IMR-90 (cell line): ENCODE measurements around the gene UNC13C. TPM values are rescaled to one million over a fixed set of nuclear protein-coding genes. Genes with fewer than 3 reads are reported as not detected.

Experiments used
- ATAC-seq: fragments of 200-7000 bp; cut with Tn5 transposase; 2 replicates; pipeline ENCODE4 v1.9.1; 2020; ENCODE audit warnings: low read depth, mild to moderate bottlenecking, moderate library complexity
- BruUV-seq: library from RNA; stranded (reverse); fragments of 400-500 nt; replicated peaks from 2 replicates; lab custom pipeline; 2021; lab: Mats Ljungman, UMichigan
- CTCF ChIA-PET: fragments of 300-600 bp; formaldehyde crosslinking; extraction: SDS; loops from one replicate; lab custom pipeline; 2021; ENCODE audit warnings: antibody characterized with exemption; lab: Yijun Ruan, JAX
- POLR2A ChIA-PET: fragments of 300-600 bp; sonication (Branson Sonifier 250); formaldehyde crosslinking; loops from one replicate; lab custom pipeline; 2022; ENCODE audit warnings: antibody characterized with exemption; ENCODE audit not compliant: unreplicated experiment; lab: Charles Lee
- DNase-seq: peaks from one replicate; pipeline ENCODE4 v3.0.0; 2013
- H2AFZ ChIP-seq: replicated peaks from 2 replicates; pipeline ENCODE3; 2013; ENCODE audit warnings: low read length, mild to moderate bottlenecking; ENCODE audit not compliant: poor library complexity
- H2AK5ac ChIP-seq: 2 replicates; pipeline ENCODE4 v1.6.1; 2013; ENCODE audit warnings: low read depth, low read length, inconsistent platforms
- H2AK9ac ChIP-seq: replicated peaks from 2 replicates; pipeline ENCODE3; 2013; ENCODE audit warnings: mild to moderate bottlenecking, low read depth, low read length, moderate library complexity; ENCODE audit not compliant: poor library complexity
- H2BK120ac ChIP-seq: 2 replicates; pipeline ENCODE4 v1.6.1; 2013; ENCODE audit warnings: low read depth, low read length, inconsistent platforms
- H2BK15ac ChIP-seq: 3 replicates; pipeline ENCODE4 v1.6.1; 2013; ENCODE audit warnings: low read depth, low read length, inconsistent platforms
- H2BK20ac ChIP-seq: 2 replicates; pipeline ENCODE4 v1.6.1; 2013; ENCODE audit warnings: low read depth, mild to moderate bottlenecking, inconsistent platforms, low read length, moderate library complexity
- H2BK5ac ChIP-seq: 2 replicates; pipeline ENCODE4 v1.6.1; 2013; ENCODE audit warnings: mild to moderate bottlenecking, low read depth, low read length, inconsistent platforms; ENCODE audit not compliant: poor library complexity, severe bottlenecking
- H3K14ac ChIP-seq: replicated peaks from 2 replicates; pipeline ENCODE4 v1.6.1; 2013; ENCODE audit warnings: low read depth, low read length, inconsistent platforms
- H3K18ac ChIP-seq: 2 replicates; pipeline ENCODE4 v1.6.1; 2013; ENCODE audit warnings: low read depth, low read length, control low read depth
- H3K23ac ChIP-seq: 2 replicates; pipeline ENCODE4 v1.6.1; 2013; ENCODE audit warnings: low read depth, low read length, inconsistent platforms
- H3K27ac ChIP-seq: 2 replicates; pipeline ENCODE4 v1.5.1; 2013; ENCODE audit warnings: mild to moderate bottlenecking, control low read depth, low read length; ENCODE audit not compliant: insufficient read depth
- H3K27me3 ChIP-seq: 2 replicates; pipeline ENCODE4 v1.6.1; 2013; ENCODE audit warnings: low read length; ENCODE audit not compliant: control insufficient read depth, insufficient read depth
- H3K36me3 ChIP-seq: 2 replicates; pipeline ENCODE4 v1.6.1; 2013; ENCODE audit warnings: low read length, mixed read lengths; ENCODE audit not compliant: control insufficient read depth, insufficient read depth
- H3K4ac ChIP-seq: 2 replicates; pipeline ENCODE4 v1.6.1; 2013; ENCODE audit warnings: low read depth, low read length, inconsistent platforms
- H3K4me1 ChIP-seq: 2 replicates; pipeline ENCODE4 v1.6.1; 2013; ENCODE audit warnings: low read length, mixed read lengths; ENCODE audit not compliant: control insufficient read depth, insufficient read depth
- H3K4me2 ChIP-seq: 2 replicates; pipeline ENCODE4 v1.6.1; 2013; ENCODE audit warnings: low read depth, mild to moderate bottlenecking, control low read depth, low read length, moderate library complexity
- H3K4me3 ChIP-seq: 2 replicates; pipeline ENCODE4 v1.5.1; 2013; ENCODE audit warnings: low read depth, mild to moderate bottlenecking, control low read depth, low read length, moderate library complexity; ENCODE audit not compliant: insufficient read depth
- H3K56ac ChIP-seq: 2 replicates; pipeline ENCODE4 v1.6.1; 2013; ENCODE audit warnings: low read length, inconsistent platforms; ENCODE audit not compliant: insufficient read depth; ENCODE audit errors: extremely low read depth
- H3K79me1 ChIP-seq, 2 experiments: 2 replicates each; pipeline ENCODE4 v1.6.1; 2013; ENCODE audit warnings: low read length in 2 of 2, inconsistent platforms in 1 of 2, low read depth in 1 of 2
- H3K9ac ChIP-seq: 2 replicates; pipeline ENCODE4 v1.6.1; 2013; ENCODE audit warnings: low read depth, low read length, control low read depth
- H3K9me1 ChIP-seq: 2 replicates; pipeline ENCODE4 v1.6.1; 2013; ENCODE audit warnings: low read length, inconsistent platforms; ENCODE audit not compliant: insufficient read depth
- H3K9me3 ChIP-seq: 2 replicates; pipeline ENCODE4 v1.6.1; 2013; ENCODE audit warnings: low read length; ENCODE audit not compliant: control insufficient read depth, insufficient read depth
- H4K20me1 ChIP-seq: 2 replicates; pipeline ENCODE4 v1.6.1; 2013; ENCODE audit warnings: low read length, inconsistent platforms; ENCODE audit not compliant: insufficient read depth
- H4K5ac ChIP-seq: 2 replicates; pipeline ENCODE4 v1.6.1; 2013; ENCODE audit warnings: mild to moderate bottlenecking, low read depth, low read length, control low read depth
- H4K8ac ChIP-seq, 2 experiments: 2 replicates each; pipeline ENCODE4 v1.6.1; 2013; ENCODE audit warnings: low read depth in 2 of 2, low read length in 2 of 2, control low read depth in 1 of 2, inconsistent platforms in 1 of 2
- H4K91ac ChIP-seq: 2 replicates; pipeline ENCODE4 v1.6.1; 2013; ENCODE audit warnings: low read depth, low read length, inconsistent platforms; ENCODE audit not compliant: insufficient read depth
- BHLHE40 ChIP-seq: fragments of 150-350 bp; IDR thresholded peaks from 2 replicates; pipeline ENCODE4 v1.6.1; 2016; ENCODE audit warnings: mild to moderate bottlenecking, low read depth, low read length
- CEBPB ChIP-seq: IDR thresholded peaks from 2 replicates; pipeline ENCODE4 v1.6.1; 2012; ENCODE audit warnings: low read depth, low read length, improper control_type of control experiment
- CHD1 ChIP-seq: IDR thresholded peaks from 2 replicates; pipeline ENCODE4 v1.6.1; 2012; ENCODE audit warnings: low read depth, low read length, improper control_type of control experiment
- CTCF ChIP-seq: conservative IDR thresholded peaks from 2 replicates; pipeline ENCODE4 v1.5.1; 2012; ENCODE audit warnings: mild to moderate bottlenecking, low read depth, low read length, improper control_type of control experiment
- ELK1 ChIP-seq: fragments of 150-350 bp; IDR thresholded peaks from 2 replicates; pipeline ENCODE4 v1.6.1; 2016; ENCODE audit warnings: low read depth, mild to moderate bottlenecking, low read length, moderate library complexity, borderline replicate concordance
- FOS ChIP-seq: fragments of 150-350 bp; IDR thresholded peaks from 2 replicates; pipeline ENCODE4 v1.6.1; 2016; ENCODE audit warnings: low read depth, low read length
- MAFK ChIP-seq: IDR thresholded peaks from 2 replicates; pipeline ENCODE4 v1.6.1; 2012; ENCODE audit warnings: low read depth, low read length, improper control_type of control experiment
- MAZ ChIP-seq: IDR thresholded peaks from 2 replicates; pipeline ENCODE4 v1.6.1; 2012; ENCODE audit warnings: low read depth, mild to moderate bottlenecking, low read length, improper control_type of control experiment, moderate library complexity, borderline replicate concordance
- MXI1 ChIP-seq: IDR thresholded peaks from 2 replicates; pipeline ENCODE4 v1.6.1; 2012; ENCODE audit warnings: low read depth, mild to moderate bottlenecking, low read length, moderate library complexity, borderline replicate concordance
- NFE2L2 ChIP-seq: fragments of 150-350 bp; IDR thresholded peaks from 2 replicates; pipeline ENCODE4 v1.6.1; 2016; ENCODE audit warnings: low read depth, mild to moderate bottlenecking, low read length
- POLR2A ChIP-seq: IDR thresholded peaks from 2 replicates; pipeline ENCODE4 v1.6.1; 2012; ENCODE audit warnings: mild to moderate bottlenecking, low read depth, low read length
- RAD21 ChIP-seq: IDR thresholded peaks from 2 replicates; pipeline ENCODE4 v1.6.1; 2012; ENCODE audit warnings: low read length, improper control_type of control experiment
- RCOR1 ChIP-seq: IDR thresholded peaks from 2 replicates; pipeline ENCODE4 v1.6.1; 2012; ENCODE audit warnings: mild to moderate bottlenecking, low read length, improper control_type of control experiment; ENCODE audit not compliant: insufficient replicate concordance
- RFX5 ChIP-seq: IDR thresholded peaks from 2 replicates; pipeline ENCODE4 v1.8.0; 2012; ENCODE audit warnings: low read depth, mild to moderate bottlenecking, low read length, moderate library complexity
- SMC3 ChIP-seq: fragments of 150-350 bp; IDR thresholded peaks from 2 replicates; pipeline ENCODE4 v1.6.1; 2016; ENCODE audit warnings: low read depth, mild to moderate bottlenecking, antibody characterized with exemption, low read length, moderate library complexity
- USF2 ChIP-seq: fragments of 150-350 bp; IDR thresholded peaks from 2 replicates; pipeline ENCODE4 v1.6.1; 2017; ENCODE audit warnings: mild to moderate bottlenecking, antibody characterized with exemption, low read length, low read depth
- WGBS, 2 experiments: methylation state at CpG; one replicate each; pipeline versions ENCODE4 v1.1.5 to v1.1.7; 2013; ENCODE audit warnings: missing lambda C conversion rate in 2 of 2; ENCODE audit not compliant: insufficient read length in 1 of 2; ENCODE audit errors: extremely low coverage in 2 of 2; 5-methylcytosine and 5-hydroxymethylcytosine counted together
- dilution Hi-C: fragments of 300-500 bp; cut with HindIII; formaldehyde crosslinking; loops from one replicate; pipeline ENCODE4 v1.14.3; 2018; ENCODE audit warnings: low sequenced_read_pairs; ENCODE audit not compliant: unreplicated experiment
- in situ Hi-C: fragments of 300-500 bp; cut with MboI; formaldehyde crosslinking; loops from 3 replicates; pipeline ENCODE4 v1.14.3; 2019; ENCODE audit warnings: low sequenced_read_pairs, inconsistent platforms, mixed read lengths
- intact Hi-C: fragments of 100-400 bp; cut with micrococcal nuclease; formaldehyde crosslinking; loops from 2 replicates; pipeline ENCODE4 v1.10.0; 2022
- polyA plus RNA-seq, 3 experiments: library from polyadenylated mRNA; depleted of rRNA; stranded (reverse); fragments of >200 nt; gene quantifications; 2 replicates each; pipeline ENCODE4 v1.2.3, GENCODE V29; 2012; ENCODE audit warnings: low replicate concordance in 1 of 3
- total RNA-seq: library from RNA; depleted of rRNA; stranded (reverse); fragments of >200 nt; gene quantifications from 2 replicates; pipeline ENCODE4 v1.2.3, GENCODE V29; 2012

The UNC13C gene
- total and polyA plus RNA-seq, 2 of the 4 experiments (the other 2 are of a cell fraction) = not detected

GRCh38 chr15:54347082-54347827 is 369.0 kb downstream of the UNC13C start:
- H3K36me3 ChIP-seq = no peaks in the 10 kb centered on the region
- no peak overlapping the region for H3K27ac ChIP-seq
- no peaks in the 10 kb centered on the region for H3K9me1 ChIP-seq
- no peak for TF ChIP-seq NFE2L2
- TF ChIP-seq SMC3 = no peak
- no peak for TF ChIP-seq BHLHE40
- no peak for TF ChIP-seq CHD1
- TF ChIP-seq USF2 = no peak
- no peak for TF ChIP-seq MXI1
- TF ChIP-seq FOS = no peak
- TF ChIP-seq RFX5 = no peak
- no peak for TF ChIP-seq CEBPB
- no peak for TF ChIP-seq RCOR1
- no peak for TF ChIP-seq RAD21
- no peak for TF ChIP-seq POLR2A
- TF ChIP-seq ELK1 = no peak
- TF ChIP-seq MAZ = no peak
- TF ChIP-seq MAFK = no peak
- no peak for TF ChIP-seq CTCF
- no peak overlapping the region for H2AK9ac ChIP-seq
- H2BK15ac ChIP-seq = no peak overlapping the region
- no peak for ATAC-seq
- no peak overlapping the region for H3K18ac ChIP-seq
- CTCF ChIA-PET = no interaction called here
- no peak overlapping the region for H2BK120ac ChIP-seq
- no peak overlapping the region for H4K8ac ChIP-seq
- intact Hi-C loops = no loop called here
- H3K9me3 ChIP-seq = peaks cover 6% of the 10 kb centered on the region; the same call in 1 of the 2 replicates
- POLR2A ChIA-PET = no interaction called here
- no peak overlapping the region for H3K4me3 ChIP-seq
- DNase-seq = no peak
- no peak overlapping the region for H4K91ac ChIP-seq
- H3K4ac ChIP-seq = no peak overlapping the region
- no peak overlapping the region for H3K56ac ChIP-seq
- no peak overlapping the region for H2AK5ac ChIP-seq
- H4K20me1 ChIP-seq = no peaks in the 10 kb centered on the region
- no peak overlapping the region for H2AFZ ChIP-seq
- dilution Hi-C loops = no loop called here
- H3K4me1 ChIP-seq = no peaks in the 10 kb centered on the region
- no peak overlapping the region for H4K5ac ChIP-seq
- H3K14ac ChIP-seq = no peak overlapping the region
- no peak overlapping the region for H2BK20ac ChIP-seq
- H2BK5ac ChIP-seq = no peak overlapping the region
- in situ Hi-C loops = no loop called here
- no peaks in the 10 kb centered on the region for H3K27me3 ChIP-seq
- H3K9ac ChIP-seq = no peak overlapping the region
- 66% methylated on average over 3 of the region's 3 CpGs; no CpG with 5 or more reads in 1 of the 2 experiments for WGBS, 2 experiments
- H3K79me1 ChIP-seq = no peaks in the 10 kb centered on the region
- H3K23ac ChIP-seq = no peak overlapping the region
- no TSS peak for BruUV-seq
- no peak overlapping the region for H3K4me2 ChIP-seq
